Cardiac muscle cell (in vitro differentiated cells and primary cell): ENCODE measurements around the gene ZNF648. TPM values are rescaled to one million over a fixed set of nuclear protein-coding genes. Genes with fewer than 3 reads are reported as not detected.
"Not testable (repeated sequence)": the region's sequence is repeated elsewhere in the genome, so short reads cannot be mapped to it uniquely, and the experiment has no call there.

Experiments used
- DNase-seq, 2 donors: peaks; one replicate each; pipeline versions ENCODE4 v3.0.0 to v3.0.0-alpha.2; 2010 to 2017; ENCODE audit warnings: low read depth in 1 of 2, low spot score in 1 of 2
- H3K27ac ChIP-seq: fragments of 200-600 bp; sonication (generic); 2 replicates; pipeline ENCODE4 v1.5.1; 2016
- H3K27me3 ChIP-seq: fragments of 200-600 bp; sonication (generic); 2 replicates; pipeline ENCODE4 v1.6.0; 2016; ENCODE audit warnings: control low read depth
- H3K36me3 ChIP-seq: fragments of 200-600 bp; sonication (generic); 2 replicates; pipeline ENCODE4 v1.5.1; 2016; ENCODE audit warnings: control low read depth
- H3K4me1 ChIP-seq: fragments of 200-600 bp; sonication (generic); 2 replicates; pipeline ENCODE4 v1.8.1; 2017; ENCODE audit warnings: low read depth, mild to moderate bottlenecking, mixed run types
- H3K4me3 ChIP-seq: fragments of 200-600 bp; sonication (generic); 2 replicates; pipeline ENCODE4 v1.5.1; 2016; ENCODE audit warnings: mild to moderate bottlenecking
- H3K9me3 ChIP-seq: fragments of 200-600 bp; sonication (generic); 2 replicates; pipeline ENCODE4 v1.5.1; 2017; ENCODE audit warnings: low read depth, mild to moderate bottlenecking, control low read depth
- polyA plus RNA-seq: library from polyadenylated mRNA; unstranded; fragments of >200 nt; fragmentation: Nextera tagmentation; extraction: Ambion mirVana; gene quantifications from 2 replicates; pipeline ENCODE4 v1.2.1, GENCODE V29; 2016
- total RNA-seq: library from RNA; depleted of rRNA; stranded (reverse); fragments of >200 nt; gene quantifications from 2 replicates; pipeline ENCODE4 v1.2.3, GENCODE V29; 2016
- TF ChIP-seq, protein P1 (sequence below): IDR thresholded peaks from 2 replicates; pipeline ENCODE4 v1.5.1; 2012; ENCODE audit warnings: low read depth, mild to moderate bottlenecking, low read length

The ZNF648 gene
- total and polyA plus RNA-seq, 2 experiments from 2014 or later, result 0.12 TPM; not detected in 1

DNA sequence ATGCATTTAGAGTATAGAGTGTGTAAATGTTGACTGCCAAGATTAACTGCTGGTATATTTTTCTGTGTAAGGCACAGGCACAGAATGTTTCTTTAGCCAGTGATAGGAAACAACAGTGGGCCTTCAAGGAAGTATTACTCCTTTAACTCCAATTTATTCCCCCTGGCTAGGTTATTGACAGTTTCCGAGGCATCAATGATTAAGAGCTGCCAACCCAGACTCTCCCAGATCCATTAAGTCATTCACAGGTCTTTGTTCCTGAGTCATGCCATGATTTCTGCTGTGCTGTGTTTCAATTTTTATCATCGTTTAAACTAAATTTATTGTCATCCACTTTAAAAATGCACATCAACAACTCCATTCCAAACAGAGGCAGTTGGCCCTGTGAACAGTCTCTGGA, 9.2 kb downstream of the ZNF648 start:
- Histone ChIP-seq H3K4me1 (no peaks in the 10 kb centered on the region), H3K27ac (no peak overlapping the region), H3K4me3 (no peak overlapping the region), H3K27me3 (no peaks in the 10 kb centered on the region), H3K36me3 (no peaks in the 10 kb centered on the region), H3K9me3 (no peaks in the 10 kb centered on the region)
- DNase-seq, result no peak
- TF ChIP-seq, protein P1, sequence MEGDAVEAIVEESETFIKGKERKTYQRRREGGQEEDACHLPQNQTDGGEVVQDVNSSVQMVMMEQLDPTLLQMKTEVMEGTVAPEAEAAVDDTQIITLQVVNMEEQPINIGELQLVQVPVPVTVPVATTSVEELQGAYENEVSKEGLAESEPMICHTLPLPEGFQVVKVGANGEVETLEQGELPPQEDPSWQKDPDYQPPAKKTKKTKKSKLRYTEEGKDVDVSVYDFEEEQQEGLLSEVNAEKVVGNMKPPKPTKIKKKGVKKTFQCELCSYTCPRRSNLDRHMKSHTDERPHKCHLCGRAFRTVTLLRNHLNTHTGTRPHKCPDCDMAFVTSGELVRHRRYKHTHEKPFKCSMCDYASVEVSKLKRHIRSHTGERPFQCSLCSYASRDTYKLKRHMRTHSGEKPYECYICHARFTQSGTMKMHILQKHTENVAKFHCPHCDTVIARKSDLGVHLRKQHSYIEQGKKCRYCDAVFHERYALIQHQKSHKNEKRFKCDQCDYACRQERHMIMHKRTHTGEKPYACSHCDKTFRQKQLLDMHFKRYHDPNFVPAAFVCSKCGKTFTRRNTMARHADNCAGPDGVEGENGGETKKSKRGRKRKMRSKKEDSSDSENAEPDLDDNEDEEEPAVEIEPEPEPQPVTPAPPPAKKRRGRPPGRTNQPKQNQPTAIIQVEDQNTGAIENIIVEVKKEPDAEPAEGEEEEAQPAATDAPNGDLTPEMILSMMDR, result no peak

DNA sequence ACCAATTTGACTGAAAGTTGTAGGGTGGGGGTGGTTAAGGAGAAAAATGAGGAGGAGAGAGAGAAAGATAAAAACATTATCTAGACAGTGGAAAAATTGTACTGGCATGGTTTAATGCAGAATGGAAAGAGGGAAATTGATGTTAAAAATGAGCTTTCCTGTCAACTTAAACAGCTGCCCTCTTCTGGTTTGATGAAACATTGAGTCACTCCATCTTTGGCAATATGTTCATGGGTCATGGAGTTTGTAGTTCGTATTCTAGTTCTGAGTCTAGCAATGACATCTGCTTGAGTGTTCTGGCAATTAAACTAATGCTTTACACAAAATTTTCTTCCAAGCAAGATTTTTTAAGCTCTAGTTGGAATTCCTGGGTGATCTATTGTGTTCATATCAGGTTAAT, 9.6 kb downstream of the ZNF648 start:
- Histone ChIP-seq H3K9me3 (no peaks in the 10 kb centered on the region), H3K4me3 (no peak overlapping the region), H3K27ac (no peak overlapping the region), H3K36me3 (no peaks in the 10 kb centered on the region), H3K27me3 (no peaks in the 10 kb centered on the region), H3K4me1 (no peaks in the 10 kb centered on the region)
- no peak for DNase-seq
- TF ChIP-seq, protein P1, result no peak

DNA sequence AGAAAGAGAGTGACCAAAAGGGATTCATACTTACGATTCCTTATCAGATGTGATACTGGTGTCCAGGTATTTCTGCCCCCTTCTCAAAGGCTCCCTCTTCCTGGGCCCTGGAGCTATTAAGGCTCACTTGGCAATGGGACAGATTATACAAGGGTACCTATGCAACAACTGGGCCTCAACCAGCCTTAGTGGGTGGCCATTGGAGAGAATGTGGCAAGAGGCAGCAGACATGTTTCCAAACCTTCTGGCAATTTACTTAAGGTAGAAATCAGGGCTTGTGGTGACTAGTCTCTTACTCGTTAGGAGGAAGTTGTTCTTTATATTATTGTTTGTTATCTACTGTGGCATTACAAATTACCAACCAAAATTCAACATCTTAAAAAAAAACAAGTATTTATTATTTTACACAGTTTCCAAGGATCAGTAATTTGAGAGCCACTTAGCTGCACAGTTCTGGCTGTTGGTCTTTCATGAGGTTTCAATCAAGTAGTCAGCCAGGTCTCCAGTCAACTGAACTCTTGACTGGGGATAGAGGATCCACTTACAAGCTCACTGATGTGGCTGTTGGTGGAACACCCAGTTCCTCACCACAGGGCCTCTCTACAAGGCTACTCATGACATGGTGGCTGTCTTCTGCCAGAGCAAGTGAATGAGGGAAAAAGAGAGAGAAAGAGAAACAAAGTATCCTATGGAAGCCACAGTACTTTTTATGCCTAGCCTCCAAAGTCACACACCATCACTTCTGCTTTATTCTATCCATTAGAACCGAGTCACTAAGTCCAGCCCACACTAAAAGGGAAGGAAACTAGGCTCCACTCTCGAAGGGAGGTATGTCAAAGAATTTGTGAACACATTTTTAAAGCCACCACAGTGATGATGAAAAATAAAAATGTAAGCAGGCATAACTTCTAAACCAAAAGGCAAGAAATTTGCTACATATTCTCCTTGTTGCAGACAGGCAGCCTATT, 10.7 kb downstream of the ZNF648 start:
- Histone ChIP-seq H3K4me3 (no peak overlapping the region), H3K4me1 (no peaks in the 10 kb centered on the region), H3K27ac (no peak overlapping the region), H3K27me3 (no peaks in the 10 kb centered on the region), H3K9me3 (no peaks in the 10 kb centered on the region), H3K36me3 (no peaks in the 10 kb centered on the region)
- TF ChIP-seq, protein P1, result no peak
- DNase-seq, result no peak

DNA sequence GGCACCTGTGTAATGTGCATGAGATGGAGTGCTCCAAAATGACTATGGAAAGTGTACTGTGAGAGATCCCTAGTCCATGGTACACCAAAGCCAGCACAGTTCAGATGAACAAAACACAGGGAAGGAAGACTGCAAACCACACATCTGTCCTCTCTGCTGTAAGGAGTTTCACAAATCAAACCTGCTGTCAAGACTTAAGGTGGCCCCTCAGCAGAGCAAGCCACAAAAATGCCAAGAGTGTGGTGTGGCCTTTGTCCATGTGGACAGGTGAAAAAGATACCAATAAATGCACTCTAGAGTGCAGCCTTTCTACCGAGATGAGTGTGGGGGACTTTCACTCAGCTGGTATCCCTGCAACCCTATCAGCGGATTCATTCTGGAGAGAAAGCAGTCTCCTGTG, 12.9 kb downstream of the ZNF648 start:
- no peaks in the 10 kb centered on the region for H3K27me3 ChIP-seq
- no peaks in the 10 kb centered on the region for H3K36me3 ChIP-seq
- no peak for DNase-seq
- H3K27ac ChIP-seq, result no peak overlapping the region
- TF ChIP-seq, protein P1, result no peak
- no peaks in the 10 kb centered on the region for H3K9me3 ChIP-seq
- H3K4me1 ChIP-seq, result no peaks in the 10 kb centered on the region
- no peak overlapping the region for H3K4me3 ChIP-seq

DNA sequence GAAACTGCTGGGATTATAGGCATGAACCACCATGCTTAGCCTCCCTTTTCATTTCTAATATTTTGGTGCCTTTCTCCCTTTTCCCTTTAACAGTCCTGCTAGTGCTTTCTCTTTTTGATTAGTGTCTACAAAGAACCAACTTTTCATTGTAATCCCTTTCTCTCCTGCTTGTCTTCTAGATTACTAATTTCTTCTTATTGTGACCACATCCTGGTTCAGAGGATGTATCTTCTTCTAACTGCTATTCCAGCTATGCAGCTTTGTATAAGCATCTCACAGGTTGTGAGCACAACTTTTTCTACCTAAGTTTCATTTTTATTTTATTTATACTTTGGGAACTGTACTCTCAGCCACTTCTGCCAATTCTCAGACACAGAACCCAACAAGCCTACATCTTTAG, 14.7 kb downstream of the ZNF648 start:
- no peaks in the 10 kb centered on the region for H3K4me1 ChIP-seq

DNA sequence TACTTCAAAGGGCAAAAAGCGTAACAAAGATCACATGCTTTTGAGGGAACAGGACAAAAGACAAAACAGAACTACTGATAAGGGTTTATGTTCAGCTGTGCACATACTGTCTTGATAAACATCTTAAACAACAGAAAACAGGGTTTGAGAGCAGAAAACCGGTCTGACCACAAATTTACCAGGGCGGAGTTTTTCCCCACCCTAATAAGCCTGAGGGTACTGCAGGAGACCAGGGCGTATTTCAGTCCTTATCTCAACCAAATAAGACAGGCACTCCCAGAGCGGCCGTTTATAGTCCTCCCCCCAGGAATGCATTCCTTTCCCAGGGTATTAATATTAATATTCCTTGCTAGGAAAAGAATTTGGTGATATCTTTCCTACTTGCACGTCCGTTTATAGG, 16.0 kb downstream of the ZNF648 start:
- not testable (repeated sequence) for H3K4me3 ChIP-seq, H3K9me3 ChIP-seq

More for the DNA sequence above, 14.7 kb downstream of the ZNF648 start:
- Histone ChIP-seq H3K27ac (no peak overlapping the region), H3K9me3 (no peaks in the 10 kb centered on the region), H3K27me3 (no peaks in the 10 kb centered on the region), H3K36me3 (no peaks in the 10 kb centered on the region), H3K4me3 (no peak overlapping the region)
- DNase-seq, result no peak
- TF ChIP-seq, protein P1, result no peak

More for the DNA sequence above, 16.0 kb downstream of the ZNF648 start:
- DNase-seq, H3K36me3 ChIP-seq, H3K4me1 ChIP-seq, H3K27me3 ChIP-seq, H3K27ac ChIP-seq: not testable (repeated sequence)
